Keratinocyte (primary cell): ENCODE results near the gene GPR137. TPM values are rescaled to one million over a fixed set of nuclear protein-coding genes. Genes with fewer than 3 reads are reported as not detected.

Source experiments
- DNase-seq: peaks from one replicate; pipeline ENCODE4 v3.0.0-alpha.2; 2011; ENCODE audit warnings: low read depth, missing footprints, low spot score
- FAIRE-seq: peaks from 2 replicates; lab custom pipeline; 2011; peaks lifted over from hg19 to GRCh38; lab: Jason Lieb, UNC
- H2AFZ ChIP-seq: 2 replicates; pipeline ENCODE4 v1.6.0; 2012; ENCODE audit warnings: low read length, control low read depth, inconsistent platforms; ENCODE audit not compliant: control insufficient read depth
- H3K27ac ChIP-seq: 2 replicates; pipeline ENCODE4 v1.5.1; 2011; ENCODE audit warnings: low read length; ENCODE audit not compliant: control insufficient read depth, insufficient read depth
- H3K27me3 ChIP-seq: 3 replicates; pipeline ENCODE4 v1.6.0; 2011; ENCODE audit warnings: low read length; ENCODE audit not compliant: control insufficient read depth, insufficient read depth; ENCODE audit errors: extremely low read depth
- H3K36me3 ChIP-seq, 2 experiments: 2 replicates in 1 of 2; 3 replicates in 1 of 2; pipeline ENCODE4 v1.5.1; 2011; ENCODE audit warnings: low read length in 2 of 2, mild to moderate bottlenecking in 1 of 2; ENCODE audit not compliant: control insufficient read depth in 2 of 2, insufficient read depth in 2 of 2; ENCODE audit errors: extremely low read depth in 1 of 2
- H3K4me1 ChIP-seq: 3 replicates; pipeline ENCODE4 v1.5.1; 2011; ENCODE audit warnings: low read length; ENCODE audit not compliant: control insufficient read depth, insufficient read depth; ENCODE audit errors: extremely low read depth
- H3K4me2 ChIP-seq: 3 replicates; pipeline ENCODE4 v1.6.0; 2011; ENCODE audit warnings: low read depth, low read length; ENCODE audit not compliant: control insufficient read depth, insufficient read depth; ENCODE audit errors: extremely low read depth
- H3K4me3 ChIP-seq, 3 experiments: fragments of 200-600 bp in 1 of 3; sonication (generic) in 1 of 3; 2 replicates in 2 of 3; 3 replicates in 1 of 3; pipeline ENCODE4 v1.5.1; 2011 to 2016; ENCODE audit warnings: low read length in 3 of 3, mild to moderate bottlenecking in 3 of 3, control low read depth in 2 of 3, inconsistent platforms in 1 of 3, low read depth in 1 of 3, mixed read lengths in 1 of 3, mixed run types in 1 of 3, moderate library complexity in 1 of 3; ENCODE audit not compliant: control insufficient read depth in 2 of 3, insufficient read depth in 2 of 3; ENCODE audit errors: extremely low read depth in 1 of 3
- H3K79me2 ChIP-seq: 2 replicates; pipeline ENCODE4 v1.6.0; 2012; ENCODE audit warnings: low read length; ENCODE audit not compliant: control insufficient read depth, insufficient read depth
- H3K9ac ChIP-seq: 3 replicates; pipeline ENCODE4 v1.6.0; 2011; ENCODE audit warnings: low read length; ENCODE audit not compliant: control insufficient read depth, insufficient read depth; ENCODE audit errors: extremely low read depth
- H3K9me1 ChIP-seq: 3 replicates; pipeline ENCODE4 v1.6.0; 2011; ENCODE audit warnings: low read length; ENCODE audit not compliant: control insufficient read depth, insufficient read depth; ENCODE audit errors: extremely low read depth
- H3K9me3 ChIP-seq: 2 replicates; pipeline ENCODE4 v1.5.1; 2012; ENCODE audit warnings: low read depth, low read length; ENCODE audit not compliant: control insufficient read depth
- H4K20me1 ChIP-seq: 3 replicates; pipeline ENCODE4 v1.6.0; 2011; ENCODE audit warnings: low read length; ENCODE audit not compliant: control insufficient read depth, insufficient read depth; ENCODE audit errors: extremely low read depth
- CTCF ChIP-seq, 3 experiments: IDR thresholded peaks in 1 of 3; conservative IDR thresholded peaks in 1 of 3; optimal IDR thresholded peaks in 1 of 3; 2 replicates in 2 of 3; 3 replicates in 1 of 3; pipeline versions ENCODE3 to v1.5.1; 2011; ENCODE audit warnings: low read length in 3 of 3, mild to moderate bottlenecking in 3 of 3, moderate library complexity in 2 of 3, control low read depth in 1 of 3, inconsistent platforms in 1 of 3; ENCODE audit not compliant: insufficient read depth in 2 of 3; ENCODE audit errors: extremely low read depth in 1 of 3
- EZH2 ChIP-seq: IDR thresholded peaks from one replicate; pipeline ENCODE4 v1.6.1; 2012; ENCODE audit warnings: inconsistent platforms, mild to moderate bottlenecking, low read length, moderate library complexity
- dilution Hi-C: fragments of 300-500 bp; cut with MboI; formaldehyde crosslinking; loops from one replicate; pipeline ENCODE4 v1.7.0; 2020; ENCODE audit warnings: low sequenced_read_pairs; ENCODE audit not compliant: extremely low pct_ligation_motif_present
- polyA plus RNA-seq, 5 experiments: library from polyadenylated mRNA; depleted of rRNA in 3 of 5; stranded (reverse) in 3 of 5; stranded (forward) in 1 of 5; unstranded in 1 of 5; fragments of >200 nt; gene quantifications; 1 replicate in 1 of 5; 2 replicates in 3 of 5; 3 replicates in 1 of 5; pipeline versions ENCODE4 v1.2.1 to v1.2.3, GENCODE V29; 2011 to 2012; ENCODE audit warnings: missing spikeins in 2 of 5, low read depth in 1 of 5, low replicate concordance in 1 of 5

The GPR137 gene
- polyA plus RNA-seq, 1 donor (not counting 4 experiments of a cell fraction or from before 2014, with no cell fraction given): 6.6 TPM

GRCh38 chr11:64253481-64253880, 32.2 kb upstream of the GPR137 start:
- Histone ChIP-seq H3K9me1 (no peaks in the 10 kb centered on the region), H3K27me3 (no peaks in the 10 kb centered on the region), H3K4me3 (peak overlapping the region in 1 of 3 experiments; percentile 96), H3K9me3 (no peaks in the 10 kb centered on the region), H3K79me2 (peaks cover 41% of the 10 kb centered on the region), H2AFZ (no peak overlapping the region), H3K9ac (peak overlapping the region; percentile 28), H3K4me2 (peak overlapping the region; percentile 87), H4K20me1 (peaks cover 8% of the 10 kb centered on the region), H3K4me1 (peaks cover 20% of the 10 kb centered on the region), H3K36me3 (peaks cover 22 to 32% of the 10 kb centered on the region in 2 experiments), H3K27ac (no peak overlapping the region)
- TF ChIP-seq CTCF (optimal IDR thresholded peaks at IDR 0.05 in 1 of 3, IDR thresholded peaks at IDR 0.05 in 1 of 3, conservative IDR thresholded peaks at IDR 0.05 in 1 of 3; ENCODE audit: extremely low read depth in 1 of 3, insufficient read depth in 2 of 3, low read length in 3 of 3) (no peak), EZH2 (no peak)
- FAIRE-seq (no peak), DNase-seq (no peak)
- dilution Hi-C loops: no loop called here

- H3K36me3 ChIP-seq: peaks cover 26 to 41% of the 10 kb centered on the region in 2 experiments
- no peak overlapping the region for H3K27ac ChIP-seq
- H3K4me2 ChIP-seq: no peak overlapping the region
- H3K4me3 ChIP-seq: no peak overlapping the region
- H3K9ac ChIP-seq: no peak overlapping the region
- dilution Hi-C loops: no loop called here
- no peak for DNase-seq
- H3K27me3 ChIP-seq: no peaks in the 10 kb centered on the region
- H3K9me1 ChIP-seq: no peaks in the 10 kb centered on the region
- H3K79me2 ChIP-seq: peaks cover 45% of the 10 kb centered on the region
- FAIRE-seq: no peak
- peaks cover 8% of the 10 kb centered on the region for H4K20me1 ChIP-seq
- TF ChIP-seq EZH2 (no peak), CTCF (optimal IDR thresholded peaks at IDR 0.05 in 1 of 3, IDR thresholded peaks at IDR 0.05 in 1 of 3, conservative IDR thresholded peaks at IDR 0.05 in 1 of 3; ENCODE audit: extremely low read depth in 1 of 3, insufficient read depth in 2 of 3, low read length in 3 of 3) (no peak)
- H3K9me3 ChIP-seq: no peaks in the 10 kb centered on the region
- peaks cover 20% of the 10 kb centered on the region for H3K4me1 ChIP-seq
- H2AFZ ChIP-seq: no peak overlapping the region
These were observed 31.3 kb upstream of the GPR137 start for GRCh38 chr11:64254326-64254725.
